Neutrophil (primary cell): Measurements from ENCODE around the gene TMPRSS9.
"Not testable (repeated sequence)": the region's sequence is repeated elsewhere in the genome, so short reads cannot be mapped to it uniquely, and the experiment has no call there.

Source experiments
- H3K27ac ChIP-seq: fragments of 200-600 bp; sonication (generic); 2 replicates; pipeline ENCODE4 v1.5.1; 2016; ENCODE audit warnings: mild to moderate bottlenecking, moderate library complexity
- H3K27me3 ChIP-seq: fragments of 200-600 bp; sonication (generic); 2 replicates; pipeline ENCODE4 v1.6.0; 2016; ENCODE audit warnings: mild to moderate bottlenecking
- H3K36me3 ChIP-seq: fragments of 200-600 bp; sonication (generic); 2 replicates; pipeline ENCODE4 v1.5.1; 2017
- H3K4me1 ChIP-seq, 2 experiments: fragments of 200-600 bp in 1 of 2; sonication (generic) in 1 of 2; 1 replicate in 1 of 2; 2 replicates in 1 of 2; pipeline versions ENCODE4 v1.5.1 to v1.6.1; 2013 to 2016; ENCODE audit warnings: low read depth in 1 of 2, low read length in 1 of 2, mild to moderate bottlenecking in 1 of 2, moderate library complexity in 1 of 2; ENCODE audit not compliant: control insufficient read depth in 1 of 2, insufficient read depth in 1 of 2
- H3K4me3 ChIP-seq, 2 experiments: fragments of 200-600 bp in 1 of 2; sonication (generic) in 1 of 2; 1 replicate in 1 of 2; 2 replicates in 1 of 2; pipeline ENCODE4 v1.5.1; 2013 to 2016; ENCODE audit warnings: low read depth in 1 of 2, low read length in 1 of 2, mild to moderate bottlenecking in 1 of 2, moderate library complexity in 1 of 2
- H3K9me3 ChIP-seq: fragments of 200-600 bp; sonication (generic); 2 replicates; pipeline ENCODE4 v1.5.1; 2016
- CTCF ChIP-seq: fragments of 200-600 bp; sonication (generic); IDR thresholded peaks from 2 replicates; pipeline ENCODE4 v1.5.1; 2016; ENCODE audit warnings: antibody characterized with exemption

The TMPRSS9 gene

GRCh38 chr19:2345794-2346663 is 14.0 kb upstream of the TMPRSS9 start:
- no peaks in the 10 kb centered on the region for H3K4me1 ChIP-seq
- peaks cover 61% of the 10 kb centered on the region for H3K36me3 ChIP-seq
- H3K27ac ChIP-seq = no peak overlapping the region
- no peaks in the 10 kb centered on the region for H3K27me3 ChIP-seq
- no peak overlapping the region for H3K4me3 ChIP-seq
- H3K9me3 ChIP-seq = no peaks in the 10 kb centered on the region
- no peak for TF ChIP-seq CTCF

- not testable (repeated sequence) for H3K27me3 ChIP-seq, H3K4me1 ChIP-seq, H3K27ac ChIP-seq, H3K4me3 ChIP-seq, H3K9me3 ChIP-seq
- H3K36me3 ChIP-seq = peaks cover 51% of the 10 kb centered on the region
Measured at GRCh38 chr19:2349818-2350217, 10.2 kb upstream of the TMPRSS9 start.

GRCh38 chr19:2350656-2351055 is 9.4 kb upstream of the TMPRSS9 start:
- Histone ChIP-seq H3K9me3 (no peaks in the 10 kb centered on the region), H3K4me3 (no peak overlapping the region), H3K27ac (no peak overlapping the region), H3K27me3 (no peaks in the 10 kb centered on the region), H3K36me3 (peaks cover 45% of the 10 kb centered on the region), H3K4me1 (no peaks in the 10 kb centered on the region)
- TF ChIP-seq CTCF = no peak

GRCh38 chr19:2351591-2351990 is 8.5 kb upstream of the TMPRSS9 start:
- H3K9me3 ChIP-seq = no peaks in the 10 kb centered on the region
- no peak overlapping the region for H3K4me3 ChIP-seq
- no peak for TF ChIP-seq CTCF
- H3K4me1 ChIP-seq = no peaks in the 10 kb centered on the region
- no peak overlapping the region for H3K27ac ChIP-seq
- H3K36me3 ChIP-seq = peaks cover 39% of the 10 kb centered on the region
- H3K27me3 ChIP-seq = no peaks in the 10 kb centered on the region

GRCh38 chr19:2352121-2352520 is 7.9 kb upstream of the TMPRSS9 start:
- Histone ChIP-seq H3K4me1 (no peaks in the 10 kb centered on the region), H3K4me3 (no peak overlapping the region), H3K36me3 (peaks cover 36% of the 10 kb centered on the region), H3K27me3 (no peaks in the 10 kb centered on the region), H3K9me3 (no peaks in the 10 kb centered on the region), H3K27ac (no peak overlapping the region)
- TF ChIP-seq CTCF = no peak

GRCh38 chr19:2353159-2353886 is 6.7 kb upstream of the TMPRSS9 start:
- Histone ChIP-seq H3K9me3 (no peaks in the 10 kb centered on the region), H3K4me1 (no peaks in the 10 kb centered on the region), H3K27me3 (peaks cover 5% of the 10 kb centered on the region), H3K27ac (no peak overlapping the region), H3K4me3 (no peak overlapping the region), H3K36me3 (peaks cover 36% of the 10 kb centered on the region)
- TF ChIP-seq CTCF = no peak
